Caco-2 (cell line): ENCODE data around the gene FOXO1. TPM values are rescaled to one million over a fixed set of nuclear protein-coding genes. Genes with fewer than 3 reads are reported as not detected.

Experiments used
- BruUV-seq: library from RNA; stranded (reverse); fragments of 400-500 nt; replicated peaks from 2 replicates; lab custom pipeline; 2021; lab: Mats Ljungman, UMichigan
- CTCF ChIA-PET: fragments of 300-600 bp; sonication (Branson Sonifier 250); formaldehyde crosslinking; loops from one replicate; lab custom pipeline; 2022; ENCODE audit warnings: antibody characterized with exemption; lab: Charles Lee
- POLR2A ChIA-PET: fragments of 300-600 bp; sonication (Branson Sonifier 250); formaldehyde crosslinking; loops from one replicate; lab custom pipeline; 2022; ENCODE audit warnings: antibody characterized with exemption; lab: Charles Lee
- DNase-seq, 2 experiments: peaks; one replicate each; pipeline versions ENCODE4 v3.0.0 to v3.0.0-alpha.2; 2020 to 2022
- H3K27me3 ChIP-seq: replicated peaks from 2 replicates; pipeline ENCODE4 v1.6.0; 2011; ENCODE audit warnings: low read length; ENCODE audit not compliant: control insufficient read depth, insufficient read depth
- H3K36me3 ChIP-seq: 2 replicates; pipeline ENCODE4 v1.5.1; 2011; ENCODE audit warnings: low read length; ENCODE audit not compliant: control insufficient read depth, insufficient read depth
- H3K4me1 ChIP-seq: fragments of 250-450 bp; sonication (Bioruptor Pico); 2 replicates; pipeline ENCODE4 v1.5.1; 2020; ENCODE audit warnings: mild to moderate bottlenecking
- H3K4me3 ChIP-seq: 2 replicates; pipeline ENCODE4 v1.5.1; 2011; ENCODE audit warnings: low read depth, mild to moderate bottlenecking, control low read depth, low read length
- H3K9me3 ChIP-seq: fragments of 250-450 bp; sonication (Bioruptor Pico); 2 replicates; pipeline ENCODE4 v1.5.1; 2020; ENCODE audit warnings: mild to moderate bottlenecking, moderate library complexity
- H3K27ac Mint-ChIP-seq: one replicate; pipeline ENCODE4 v1.8.0; 2022; ENCODE audit warnings: mixed read lengths; ENCODE audit not compliant: unreplicated experiment
- H3K27me3 Mint-ChIP-seq: one replicate; pipeline ENCODE4 v1.8.0; 2022; ENCODE audit warnings: mixed read lengths; ENCODE audit not compliant: insufficient read depth, unreplicated experiment
- H3K36me3 Mint-ChIP-seq: one replicate; pipeline ENCODE4 v1.8.0; 2022; ENCODE audit warnings: mild to moderate bottlenecking, mixed read lengths; ENCODE audit not compliant: insufficient read depth, unreplicated experiment
- H3K4me1 Mint-ChIP-seq: one replicate; pipeline ENCODE4 v1.8.0; 2022; ENCODE audit warnings: low read depth, mixed read lengths; ENCODE audit not compliant: unreplicated experiment
- H3K4me3 Mint-ChIP-seq: one replicate; pipeline ENCODE4 v1.8.0; 2022; ENCODE audit warnings: mild to moderate bottlenecking, moderate library complexity, mixed read lengths; ENCODE audit not compliant: unreplicated experiment
- H3K9me3 Mint-ChIP-seq: one replicate; pipeline ENCODE4 v1.8.0; 2022; ENCODE audit warnings: mixed read lengths; ENCODE audit not compliant: unreplicated experiment
- intact Hi-C: fragments of 100-400 bp; cut with micrococcal nuclease; formaldehyde crosslinking; loops from one replicate; pipeline ENCODE4 v1.10.0; 2022; ENCODE audit not compliant: unreplicated experiment
- total RNA-seq: library from RNA; stranded (reverse); gene quantifications from 2 replicates; pipeline ENCODE4 v1.2.3, GENCODE V29; 2022
- TF ChIP-seq, protein P1 (sequence below), 2 experiments: fragments of 200-600 bp in 1 of 2; IDR thresholded peaks; 1 replicate in 1 of 2; 2 replicates in 1 of 2; pipeline versions ENCODE4 v1.5.1 to v1.8.0; 2011 to 2022; ENCODE audit warnings: antibody characterized with exemption in 1 of 2, control low read depth in 1 of 2, inconsistent platforms in 1 of 2, low read depth in 1 of 2, low read length in 1 of 2, mild to moderate bottlenecking in 1 of 2, moderate library complexity in 1 of 2; ENCODE audit not compliant: insufficient read depth in 1 of 2, severe bottlenecking in 1 of 2, unreplicated experiment in 1 of 2

The FOXO1 gene
- total RNA-seq, 1 experiment from 2014 or later, result 10.4 TPM

DNA sequence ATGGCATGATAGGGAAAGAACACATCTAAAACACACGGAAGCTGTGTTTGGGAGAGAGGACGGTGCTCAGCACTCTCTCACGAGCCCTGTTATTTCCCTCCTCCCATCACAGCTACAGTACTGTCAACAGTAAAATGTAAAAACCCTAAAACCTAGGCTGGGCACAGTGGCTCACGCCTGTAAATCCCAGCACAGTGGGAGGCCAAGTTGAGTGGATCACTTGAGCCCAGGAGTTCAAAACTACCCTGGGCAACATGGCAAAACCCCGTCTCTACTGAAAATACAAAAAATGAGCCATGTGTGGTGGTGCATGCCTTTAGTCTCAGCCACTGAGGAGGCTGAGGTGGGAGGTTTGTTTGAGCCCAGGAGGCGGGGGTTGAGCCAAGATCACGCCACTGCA, 54.8 kb downstream of the FOXO1 start:
- H3K4me3 ChIP-seq, result no peak overlapping the region
- CTCF ChIA-PET, result no interaction called here
- no peaks in the 10 kb centered on the region for H3K4me1 ChIP-seq
- intact Hi-C loops, result no loop called here
- H3K36me3 ChIP-seq, result no peaks in the 10 kb centered on the region
- Mint-ChIP-seq H3K4me3 (no peak overlapping the region), H3K27me3 (no peaks in the 10 kb centered on the region), H3K9me3 (no peaks in the 10 kb centered on the region), H3K36me3 (no peaks in the 10 kb centered on the region), H3K27ac (no peak overlapping the region), H3K4me1 (no peaks in the 10 kb centered on the region)
- TF ChIP-seq, protein P1, sequence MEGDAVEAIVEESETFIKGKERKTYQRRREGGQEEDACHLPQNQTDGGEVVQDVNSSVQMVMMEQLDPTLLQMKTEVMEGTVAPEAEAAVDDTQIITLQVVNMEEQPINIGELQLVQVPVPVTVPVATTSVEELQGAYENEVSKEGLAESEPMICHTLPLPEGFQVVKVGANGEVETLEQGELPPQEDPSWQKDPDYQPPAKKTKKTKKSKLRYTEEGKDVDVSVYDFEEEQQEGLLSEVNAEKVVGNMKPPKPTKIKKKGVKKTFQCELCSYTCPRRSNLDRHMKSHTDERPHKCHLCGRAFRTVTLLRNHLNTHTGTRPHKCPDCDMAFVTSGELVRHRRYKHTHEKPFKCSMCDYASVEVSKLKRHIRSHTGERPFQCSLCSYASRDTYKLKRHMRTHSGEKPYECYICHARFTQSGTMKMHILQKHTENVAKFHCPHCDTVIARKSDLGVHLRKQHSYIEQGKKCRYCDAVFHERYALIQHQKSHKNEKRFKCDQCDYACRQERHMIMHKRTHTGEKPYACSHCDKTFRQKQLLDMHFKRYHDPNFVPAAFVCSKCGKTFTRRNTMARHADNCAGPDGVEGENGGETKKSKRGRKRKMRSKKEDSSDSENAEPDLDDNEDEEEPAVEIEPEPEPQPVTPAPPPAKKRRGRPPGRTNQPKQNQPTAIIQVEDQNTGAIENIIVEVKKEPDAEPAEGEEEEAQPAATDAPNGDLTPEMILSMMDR (IDR thresholded peaks at IDR 0.05; ENCODE audit: insufficient read depth in 1 of 2, low read depth in 1 of 2, low read length in 1 of 2, severe bottlenecking in 1 of 2, unreplicated experiment in 1 of 2), result no peak
- H3K27me3 ChIP-seq, result no peaks in the 10 kb centered on the region
- no peaks in the 10 kb centered on the region for H3K9me3 ChIP-seq
- no peak for DNase-seq
- BruUV-seq, result no TSS peak
- POLR2A ChIA-PET, result no interaction called here

DNA sequence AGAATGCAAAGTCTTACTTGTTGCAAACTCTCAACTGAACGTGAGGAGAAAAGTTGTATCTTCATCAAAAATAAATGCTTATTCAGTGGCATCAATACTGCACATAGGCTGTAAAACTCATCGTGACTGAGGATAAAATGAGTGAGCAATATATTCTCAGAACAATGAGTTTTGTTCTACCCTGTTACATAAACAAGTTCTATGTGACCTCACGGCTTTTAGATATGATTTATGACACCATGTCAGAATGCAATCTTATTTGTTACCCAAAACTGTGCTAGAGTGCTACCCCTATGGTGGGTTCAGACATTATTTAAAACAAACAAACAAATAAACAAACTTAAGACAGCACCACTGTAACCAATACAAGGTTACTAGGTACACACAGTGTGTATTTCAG, 55.4 kb downstream of the FOXO1 start:
- Mint-ChIP-seq H3K4me1 (no peaks in the 10 kb centered on the region), H3K4me3 (no peak overlapping the region), H3K27ac (no peak overlapping the region), H3K27me3 (no peaks in the 10 kb centered on the region), H3K9me3 (no peaks in the 10 kb centered on the region), H3K36me3 (no peaks in the 10 kb centered on the region)
- Histone ChIP-seq H3K27me3 (no peaks in the 10 kb centered on the region), H3K4me3 (no peak overlapping the region), H3K9me3 (no peaks in the 10 kb centered on the region), H3K36me3 (no peaks in the 10 kb centered on the region), H3K4me1 (no peaks in the 10 kb centered on the region)
- intact Hi-C loops, result no loop called here
- no peak for DNase-seq
- ChIA-PET POLR2A (no interaction called here), CTCF (no interaction called here)
- TF ChIP-seq, protein P1 (IDR thresholded peaks at IDR 0.05; ENCODE audit: insufficient read depth in 1 of 2, low read depth in 1 of 2, low read length in 1 of 2, severe bottlenecking in 1 of 2, unreplicated experiment in 1 of 2), result no peak
- BruUV-seq, result no TSS peak

DNA sequence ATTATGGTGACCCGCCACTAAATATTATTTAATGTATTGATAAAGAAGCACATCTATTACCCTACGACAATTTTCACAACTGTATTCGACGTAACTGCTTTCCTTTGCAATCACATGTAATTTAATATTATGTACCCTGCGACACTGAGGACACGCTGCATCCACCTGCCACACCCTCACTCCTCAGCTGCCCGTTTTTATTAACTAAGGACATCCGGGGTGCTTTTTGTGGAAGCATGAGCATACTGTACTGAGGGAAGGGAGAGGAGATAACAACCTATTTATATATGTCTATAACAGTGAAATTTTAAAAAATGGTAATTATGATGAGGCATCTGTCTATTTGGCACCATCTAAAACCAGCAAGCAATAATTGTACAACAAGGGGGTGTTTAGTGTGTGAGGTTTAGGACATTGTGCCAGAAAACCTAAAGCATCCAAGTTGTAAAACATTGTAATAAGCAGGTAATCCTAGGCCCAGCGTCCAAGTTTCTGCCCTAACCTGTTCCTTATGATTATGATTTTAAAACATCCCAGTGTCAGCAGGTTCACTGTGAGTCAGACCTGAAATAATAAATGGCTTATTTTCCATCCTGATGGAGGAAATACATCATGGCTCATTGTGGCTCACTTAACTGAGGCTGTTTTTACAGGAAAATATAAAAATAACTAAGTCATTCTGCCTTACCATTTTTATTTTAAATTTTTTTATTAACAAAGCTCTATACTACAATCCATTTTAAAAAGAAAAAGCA, 56.3 kb downstream of the FOXO1 start:
- no peaks in the 10 kb centered on the region for H3K4me1 Mint-ChIP-seq
- ChIA-PET POLR2A (no interaction called here), CTCF (no interaction called here)
- H3K9me3 Mint-ChIP-seq, result no peaks in the 10 kb centered on the region
- DNase-seq, result no peak
- H3K4me3 ChIP-seq, result no peak overlapping the region
- no peaks in the 10 kb centered on the region for H3K36me3 ChIP-seq
- H3K27me3 Mint-ChIP-seq, result no peaks in the 10 kb centered on the region
- no TSS peak for BruUV-seq
- no peaks in the 10 kb centered on the region for H3K4me1 ChIP-seq
- H3K27ac Mint-ChIP-seq, result no peak overlapping the region
- no peak overlapping the region for H3K4me3 Mint-ChIP-seq
- TF ChIP-seq, protein P1 (IDR thresholded peaks at IDR 0.05; ENCODE audit: insufficient read depth in 1 of 2, low read depth in 1 of 2, low read length in 1 of 2, severe bottlenecking in 1 of 2, unreplicated experiment in 1 of 2), result no peak
- H3K36me3 Mint-ChIP-seq, result no peaks in the 10 kb centered on the region
- intact Hi-C loops, result no loop called here
- no peaks in the 10 kb centered on the region for H3K27me3 ChIP-seq
- H3K9me3 ChIP-seq, result no peaks in the 10 kb centered on the region
